Rectal smooth muscle tissue (tissue), 1 donor: ENCODE data around the gene APOA1.
"Not testable (repeated sequence)": the region's sequence is repeated elsewhere in the genome, so short reads cannot be mapped to it uniquely, and the experiment has no call there.

Source experiments
- H3K27ac ChIP-seq: one replicate; pipeline ENCODE4 v1.7.0; 2013; ENCODE audit warnings: low read depth, low read length, inconsistent platforms
- H3K27me3 ChIP-seq: one replicate; pipeline ENCODE4 v1.7.0; 2013; ENCODE audit warnings: low read length; ENCODE audit not compliant: control insufficient read depth, insufficient read depth
- H3K36me3 ChIP-seq: one replicate; pipeline ENCODE4 v1.7.0; 2013; ENCODE audit warnings: low read length; ENCODE audit not compliant: control insufficient read depth, insufficient read depth
- H3K4me1 ChIP-seq: one replicate; pipeline ENCODE4 v1.7.0; 2013; ENCODE audit warnings: low read length; ENCODE audit not compliant: control insufficient read depth, insufficient read depth
- H3K4me3 ChIP-seq: one replicate; pipeline ENCODE4 v1.7.0; 2013; ENCODE audit warnings: low read length
- H3K9ac ChIP-seq: one replicate; pipeline ENCODE4 v1.7.0; 2013; ENCODE audit warnings: low read length

The APOA1 gene

GRCh38 chr11:116840224-116840745 is 2.9 kb upstream of the APOA1 start:
- H3K27me3 ChIP-seq = no peaks in the 10 kb centered on the region
- H3K4me1 ChIP-seq = peaks cover 1% of the 10 kb centered on the region
- H3K36me3 ChIP-seq = no peaks in the 10 kb centered on the region
- H3K9ac ChIP-seq = no peak overlapping the region
- H3K27ac ChIP-seq = no peak overlapping the region
- no peak overlapping the region for H3K4me3 ChIP-seq

GRCh38 chr11:116838321-116839084 is 1.1 kb upstream of the APOA1 start:
- H3K4me3 ChIP-seq = no peak overlapping the region
- no peaks in the 10 kb centered on the region for H3K27me3 ChIP-seq
- H3K36me3 ChIP-seq = no peaks in the 10 kb centered on the region
- no peak overlapping the region for H3K9ac ChIP-seq
- no peak overlapping the region for H3K27ac ChIP-seq
- peaks cover 3% of the 10 kb centered on the region for H3K4me1 ChIP-seq

GRCh38 chr11:116836632-116836991 is 810 bp downstream of the APOA1 start:
- Histone ChIP-seq H3K9ac (no peak overlapping the region), H3K27me3 (no peaks in the 10 kb centered on the region), H3K4me1 (peaks cover 3% of the 10 kb centered on the region), H3K36me3 (no peaks in the 10 kb centered on the region), H3K4me3 (no peak overlapping the region), H3K27ac (no peak overlapping the region)

- Histone ChIP-seq H3K4me3 (peak overlapping the region; percentile 50), H3K27me3 (no peaks in the 10 kb centered on the region), H3K36me3 (no peaks in the 10 kb centered on the region), H3K27ac (peak overlapping the region; percentile 70), H3K9ac (no peak overlapping the region), H3K4me1 (peaks cover 3% of the 10 kb centered on the region)
These were observed 1.4 kb downstream of the APOA1 start for GRCh38 chr11:116835791-116836631.

- Histone ChIP-seq H3K27ac (peak overlapping the region; percentile 70), H3K4me3 (peak overlapping the region; percentile 50), H3K36me3 (no peaks in the 10 kb centered on the region), H3K4me1 (peaks cover 3% of the 10 kb centered on the region), H3K9ac (no peak overlapping the region), H3K27me3 (no peaks in the 10 kb centered on the region)
These were observed 2.2 kb downstream of the APOA1 start for GRCh38 chr11:116835042-116835772.

GRCh38 chr11:116834535-116835041 is 2.8 kb downstream of the APOA1 start:
- H3K4me3 ChIP-seq, H3K9ac ChIP-seq, H3K27ac ChIP-seq, H3K27me3 ChIP-seq, H3K36me3 ChIP-seq, H3K4me1 ChIP-seq: not testable (repeated sequence)

GRCh38 chr11:116833816-116834534 is 3.4 kb downstream of the APOA1 start:
- H3K4me1 ChIP-seq = peaks cover 3% of the 10 kb centered on the region
- no peak overlapping the region for H3K9ac ChIP-seq
- H3K36me3 ChIP-seq = no peaks in the 10 kb centered on the region
- H3K27me3 ChIP-seq = no peaks in the 10 kb centered on the region
- no peak overlapping the region for H3K4me3 ChIP-seq
- no peak overlapping the region for H3K27ac ChIP-seq

GRCh38 chr11:116833491-116833815 is 4.0 kb downstream of the APOA1 start:
- H3K36me3 ChIP-seq = no peaks in the 10 kb centered on the region
- H3K4me3 ChIP-seq = no peak overlapping the region
- H3K4me1 ChIP-seq = peaks cover 3% of the 10 kb centered on the region
- H3K27ac ChIP-seq = no peak overlapping the region
- H3K9ac ChIP-seq = no peak overlapping the region
- H3K27me3 ChIP-seq = no peaks in the 10 kb centered on the region

- no peaks in the 10 kb centered on the region for H3K36me3 ChIP-seq
- H3K4me3 ChIP-seq = no peak overlapping the region
- no peak overlapping the region for H3K27ac ChIP-seq
- H3K4me1 ChIP-seq = peaks cover 3% of the 10 kb centered on the region
- no peaks in the 10 kb centered on the region for H3K27me3 ChIP-seq
- H3K9ac ChIP-seq = no peak overlapping the region
These were observed 4.8 kb downstream of the APOA1 start for GRCh38 chr11:116832350-116833290.

- Histone ChIP-seq H3K27me3 (no peaks in the 10 kb centered on the region), H3K36me3 (no peaks in the 10 kb centered on the region), H3K27ac (no peak overlapping the region), H3K9ac (no peak overlapping the region), H3K4me1 (peaks cover 3% of the 10 kb centered on the region), H3K4me3 (no peak overlapping the region)
These were observed 5.6 kb downstream of the APOA1 start for GRCh38 chr11:116831790-116832349.
